AG04450 (cell line): Measurements from ENCODE around the gene DNAL1. TPM values are rescaled to one million over a fixed set of nuclear protein-coding genes. Genes with fewer than 3 reads are reported as not detected.

Experiments used
- CTCF ChIA-PET: fragments of 300-600, 350-600 bp; formaldehyde crosslinking; extraction: SDS; loops from one replicate; lab custom pipeline; 2022; ENCODE audit warnings: antibody characterized with exemption, inconsistent platforms; lab: Charles Lee
- POLR2A ChIA-PET: fragments of 350-600 bp; formaldehyde crosslinking; extraction: SDS; loops from one replicate; lab custom pipeline; 2021; ENCODE audit warnings: antibody characterized with exemption, inconsistent platforms; lab: Yijun Ruan, JAX
- DNase-seq: peaks from one replicate; pipeline ENCODE4 v3.0.0-alpha.2; 2011; ENCODE audit warnings: low read depth, low spot score
- H3K27ac ChIP-seq: one replicate; pipeline ENCODE4 v1.5.1; 2012; ENCODE audit warnings: low read depth, low read length, control low read depth
- H3K27me3 ChIP-seq: one replicate; pipeline ENCODE4 v1.6.0; 2012; ENCODE audit warnings: low read length; ENCODE audit not compliant: control insufficient read depth, insufficient read depth
- H3K4me3 ChIP-seq: 2 replicates; pipeline ENCODE4 v1.5.1; 2011; ENCODE audit warnings: mild to moderate bottlenecking, low read depth, low read length, control low read depth
- H3K9me3 ChIP-seq: 2 replicates; pipeline ENCODE4 v1.5.1; 2012; ENCODE audit warnings: low read length; ENCODE audit not compliant: control insufficient read depth, insufficient read depth
- CTCF ChIP-seq: IDR thresholded peaks from 2 replicates; pipeline ENCODE4 v1.5.1; 2011; ENCODE audit warnings: low read depth, low read length, control low read depth, inconsistent platforms
- polyA plus RNA-seq: library from polyadenylated mRNA; depleted of rRNA; stranded (reverse); fragments of >200 nt; gene quantifications from 2 replicates; pipeline ENCODE4 v1.2.3, GENCODE V29; 2011

DNAL1 gene
- polyA plus RNA-seq, 1 experiment = 10.0 TPM

DNA sequence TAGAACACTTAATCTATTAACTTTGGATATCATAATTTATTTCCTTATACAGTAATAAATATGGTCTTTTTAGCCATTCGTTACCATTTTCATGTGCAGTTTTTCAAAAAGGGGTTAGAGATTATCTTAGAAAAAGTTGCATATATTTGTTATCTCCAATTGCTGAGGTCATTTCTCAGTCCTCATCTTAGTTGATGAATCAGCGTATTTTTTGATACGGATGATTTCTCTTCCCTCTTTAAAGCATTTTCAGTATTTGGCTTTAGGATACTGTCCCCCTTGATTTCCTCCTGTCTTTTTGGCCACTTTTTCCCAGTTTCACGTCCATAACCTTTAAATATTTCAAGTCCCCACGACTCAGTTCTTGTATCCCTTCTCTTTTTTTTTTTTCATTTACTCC, 21.8 kb downstream of the DNAL1 start:
- ChIA-PET POLR2A (no interaction called here), CTCF (no interaction called here)
- no peak overlapping the region for H3K27ac ChIP-seq
- H3K27me3 ChIP-seq = no peaks in the 10 kb centered on the region
- no peaks in the 10 kb centered on the region for H3K9me3 ChIP-seq
- no peak for TF ChIP-seq CTCF
- no peak for DNase-seq
- H3K4me3 ChIP-seq = no peak overlapping the region

DNA sequence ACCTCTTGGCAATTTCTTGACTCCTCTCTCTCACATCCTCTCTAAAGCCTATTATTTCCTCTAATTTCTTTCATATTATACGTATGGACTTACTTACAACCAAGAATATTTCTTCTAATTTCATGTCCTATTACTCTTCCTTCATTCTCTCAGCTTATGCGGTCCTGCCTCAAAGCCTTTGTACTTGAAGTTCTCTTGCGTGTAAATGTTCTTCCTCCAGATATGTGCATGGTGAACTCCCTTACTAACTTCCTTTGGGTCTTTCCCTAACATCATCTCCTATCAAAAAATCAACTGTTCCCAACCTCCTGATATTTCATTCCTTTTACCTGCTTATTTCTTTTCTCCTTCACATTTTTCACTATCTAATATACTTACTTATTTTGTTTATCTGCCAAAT, 23.1 kb downstream of the DNAL1 start:
- ChIA-PET POLR2A (no interaction called here), CTCF (interaction anchor here (0.6 to 1.0 kb wide), 2 partner anchors 21 to 34 kb away, joined by 3 to 4 read pairs; no protein-coding TSS in a partner anchor)
- no peaks in the 10 kb centered on the region for H3K9me3 ChIP-seq
- H3K27me3 ChIP-seq = no peaks in the 10 kb centered on the region
- no peak for TF ChIP-seq CTCF
- H3K27ac ChIP-seq = no peak overlapping the region
- DNase-seq = no peak
- H3K4me3 ChIP-seq = no peak overlapping the region

GRCh38 chr14:73674986-73675385, 30.2 kb downstream of the DNAL1 start:
- CTCF ChIA-PET = no interaction called here

DNA sequence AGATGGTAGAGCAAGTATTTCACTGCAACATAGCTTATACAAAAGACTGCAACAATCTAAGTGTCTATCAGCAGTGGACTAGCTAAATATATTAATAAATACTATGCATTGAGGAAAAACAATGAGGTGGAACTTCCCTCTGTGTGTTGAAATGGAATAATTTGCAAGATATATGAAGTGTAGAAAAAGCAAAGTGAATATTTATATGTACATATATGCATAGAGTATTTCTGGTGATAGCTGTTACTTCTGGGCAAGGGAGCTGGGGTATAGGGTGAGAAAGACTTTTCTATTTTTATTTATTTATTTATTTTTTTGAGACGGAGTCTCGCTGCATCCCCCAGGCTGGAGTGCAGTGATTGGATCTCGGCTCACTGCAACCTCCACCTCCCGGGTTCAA, 33.9 kb downstream of the DNAL1 start:
- POLR2A ChIA-PET = no interaction called here
- CTCF ChIA-PET = interaction anchor here (0.5 kb wide), 1 partner anchor 37 kb away, joined by 4 read pairs; no protein-coding TSS in a partner anchor
- no peak for DNase-seq
- Histone ChIP-seq H3K27me3 (no peaks in the 10 kb centered on the region), H3K9me3 (no peaks in the 10 kb centered on the region), H3K27ac (no peak overlapping the region), H3K4me3 (no peak overlapping the region)
- TF ChIP-seq CTCF = no peak

More at GRCh38 chr14:73674986-73675385, 30.2 kb downstream of the DNAL1 start:
- POLR2A ChIA-PET = no interaction called here
- H3K27ac ChIP-seq = no peak overlapping the region
- DNase-seq = no peak
- no peaks in the 10 kb centered on the region for H3K27me3 ChIP-seq
- H3K4me3 ChIP-seq = no peak overlapping the region
- H3K9me3 ChIP-seq = no peaks in the 10 kb centered on the region
- no peak for TF ChIP-seq CTCF

DNA sequence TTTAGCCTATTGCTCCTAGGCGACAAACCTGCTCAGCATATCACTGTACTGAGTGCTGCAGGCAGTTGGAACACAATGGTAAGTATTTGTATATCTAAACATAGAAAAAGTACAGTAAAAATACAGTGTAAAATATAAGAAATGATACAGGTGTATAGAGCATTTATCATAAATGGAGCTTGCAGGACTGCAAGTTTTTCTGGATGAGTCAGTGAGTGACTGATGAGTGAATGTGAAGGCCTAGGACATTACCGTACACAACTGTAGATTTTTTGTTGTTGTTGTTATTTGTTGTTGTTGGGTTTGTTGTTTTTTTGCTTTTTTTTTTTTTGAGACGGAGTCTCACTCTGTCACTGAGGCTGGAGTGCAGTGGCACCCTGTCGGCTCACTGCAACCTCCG, 36.0 kb downstream of the DNAL1 start:
- no peak for TF ChIP-seq CTCF
- POLR2A ChIA-PET = no interaction called here
- H3K4me3 ChIP-seq = no peak overlapping the region
- no peak for DNase-seq
- no peaks in the 10 kb centered on the region for H3K9me3 ChIP-seq
- no peak overlapping the region for H3K27ac ChIP-seq
- CTCF ChIA-PET = no interaction called here
- no peaks in the 10 kb centered on the region for H3K27me3 ChIP-seq
